HepG2 (cell line): Measurements from ENCODE around the gene GLI3. TPM values are rescaled to one million over a fixed set of nuclear protein-coding genes. Genes with fewer than 3 reads are reported as not detected.

Source experiments
- ARID5B ChIP-seq: IDR thresholded peaks from 2 replicates; pipeline ENCODE4 v1.4.0; 2020; ENCODE audit warnings: mild to moderate bottlenecking, missing genetic modification reagents
- ASH2L ChIP-seq: fragments of 300-600, 200-600 bp; sonication (generic); IDR thresholded peaks from 2 replicates; pipeline ENCODE4 v1.7.0; 2017; ENCODE audit warnings: low read depth, mild to moderate bottlenecking, moderate library complexity, mixed read lengths, low read length; ENCODE audit not compliant: insufficient read length
- CCAR2 ChIP-seq: fragments of 200-400 bp; formaldehyde crosslinking; optimal IDR thresholded peaks from 2 replicates; pipeline ENCODE3; 2018; ENCODE audit warnings: low read depth, mild to moderate bottlenecking, low read length, moderate library complexity
- JDP2 ChIP-seq: sonication (generic); formaldehyde crosslinking; IDR thresholded peaks from 2 replicates; pipeline ENCODE4 v1.8.1; 2022; ENCODE audit warnings: missing genetic modification reagents, borderline replicate concordance
- NR0B2 ChIP-seq: sonication (generic); formaldehyde crosslinking; IDR thresholded peaks from 2 replicates; pipeline ENCODE4 v1.4.0; 2020; ENCODE audit warnings: mild to moderate bottlenecking, missing genetic modification reagents
- PAF1 ChIP-seq: IDR thresholded peaks from 2 replicates; pipeline ENCODE4 v1.6.1; 2016; ENCODE audit warnings: missing genetic modification reagents, missing compliant biosample characterization
- SSRP1 ChIP-seq: IDR thresholded peaks from 2 replicates; pipeline ENCODE4 v1.6.1; 2016; ENCODE audit warnings: control low read depth
- TBP ChIP-seq: sonication (generic); formaldehyde crosslinking; IDR thresholded peaks from 2 replicates; pipeline ENCODE4 v1.5.0; 2020; ENCODE audit warnings: missing genetic modification reagents
- TCF7 ChIP-seq: sonication (generic); IDR thresholded peaks from 2 replicates; pipeline ENCODE4 v1.6.1; 2016; ENCODE audit warnings: antibody characterized with exemption, low read depth
- ZBTB25 ChIP-seq: IDR thresholded peaks from 2 replicates; pipeline ENCODE4 v1.6.1; 2018; ENCODE audit warnings: missing genetic modification reagents
- ZBTB26 ChIP-seq: IDR thresholded peaks from 2 replicates; pipeline ENCODE4 v1.6.1; 2016; ENCODE audit warnings: missing compliant biosample characterization, missing genetic modification reagents, borderline replicate concordance
- ZFP91 ChIP-seq: sonication (generic); formaldehyde crosslinking; IDR thresholded peaks from 2 replicates; pipeline ENCODE4 v1.9.0; 2022; ENCODE audit warnings: missing genetic modification reagents, mild to moderate bottlenecking, borderline replicate concordance
- ZMYM2 ChIP-seq: sonication (generic); formaldehyde crosslinking; IDR thresholded peaks from 2 replicates; pipeline ENCODE4 v1.8.0; 2022; ENCODE audit warnings: mild to moderate bottlenecking, missing genetic modification reagents
- ZNF263 ChIP-seq: sonication (generic); formaldehyde crosslinking; IDR thresholded peaks from 2 replicates; pipeline ENCODE4 v1.4.0; 2020; ENCODE audit warnings: missing genetic modification reagents
- ZNF441 ChIP-seq: sonication (generic); formaldehyde crosslinking; IDR thresholded peaks from 2 replicates; pipeline ENCODE4 v1.7.0; 2021; ENCODE audit warnings: missing genetic modification reagents, borderline replicate concordance
- ZNF563 ChIP-seq: sonication (generic); formaldehyde crosslinking; IDR thresholded peaks from 2 replicates; pipeline ENCODE4 v1.8.0; 2022; ENCODE audit warnings: mild to moderate bottlenecking, moderate library complexity, missing genetic modification reagents
- ZNF781 ChIP-seq: sonication (generic); formaldehyde crosslinking; IDR thresholded peaks from 2 replicates; pipeline ENCODE4 v1.5.1; 2020; ENCODE audit warnings: borderline replicate concordance, mild to moderate bottlenecking, missing genetic modification reagents; ENCODE audit errors: not compliant biosample characterization
- ZSCAN30 ChIP-seq: sonication (generic); formaldehyde crosslinking; IDR thresholded peaks from 2 replicates; pipeline ENCODE4 v1.5.0; 2020; ENCODE audit warnings: mild to moderate bottlenecking, missing genetic modification reagents
- ZSCAN5A ChIP-seq: sonication (generic); formaldehyde crosslinking; IDR thresholded peaks from 2 replicates; pipeline ENCODE4 v1.8.0; 2022; ENCODE audit warnings: mild to moderate bottlenecking, missing genetic modification reagents, borderline replicate concordance
- polyA plus RNA-seq, 8 experiments: library from polyadenylated mRNA; depleted of rRNA in 3 of 8; stranded (reverse) in 7 of 8; unstranded in 1 of 8; fragments of >200 nt; fragmentation: Illumina TruSeq in 4 of 8; extraction: Trizol in 4 of 8; gene quantifications; 2 replicates each; pipeline versions ENCODE4 v1.2.1 to v1.2.3, GENCODE V29; 2011 to 2016; ENCODE audit warnings: low read depth in 4 of 8, missing spikeins in 1 of 8, mixed read lengths in 1 of 8; ENCODE audit not compliant: insufficient read depth in 1 of 8
- total RNA-seq, 5 experiments: library from RNA; depleted of rRNA; stranded (reverse); fragments of >200 nt; fragmentation: Illumina TruSeq; extraction: Trizol; gene quantifications; 2 replicates each; pipeline ENCODE4 v1.2.3, GENCODE V29; 2016; ENCODE audit warnings: low read depth in 1 of 5

GLI3 gene
- total and polyA plus RNA-seq, 2 of the 13 experiments (the other 11 are each of a cell fraction or from before 2014, with no cell fraction given) = not detected

GRCh38 chr7:41942468-41943093 lies 294.4 kb downstream of the GLI3 start (continued):
- TF ChIP-seq TCF7 (peak; percentile 64), ZNF263 (CRISPR knock-in tag) (no peak), ZSCAN5A (CRISPR knock-in tag) (no peak), NR0B2 (CRISPR knock-in tag) (no peak), TBP (CRISPR knock-in tag) (no peak), ZBTB26 (CRISPR knock-in tag) (no peak), JDP2 (CRISPR knock-in tag) (no peak), ZNF781 (CRISPR knock-in tag) (no peak), ZNF441 (CRISPR knock-in tag) (no peak; the same call in 1 of the 2 replicates), ZSCAN30 (CRISPR knock-in tag) (no peak), ZFP91 (CRISPR knock-in tag) (peak; percentile 56; the same call in 1 of the 2 replicates), SSRP1 (CRISPR knock-in tag) (no peak), ZBTB25 (CRISPR knock-in tag) (peak; percentile 23; the same call in 1 of the 2 replicates), ZMYM2 (CRISPR knock-in tag) (peak; percentile 56), ARID5B (peak; percentile 86), CCAR2 (no peak), ZNF563 (CRISPR knock-in tag) (no peak), PAF1 (CRISPR knock-in tag) (no peak), ASH2L (peak; percentile 46)
